ENCODE measurements around the gene ZIM2. TPM values are rescaled to one million over a fixed set of nuclear protein-coding genes. Genes with fewer than 3 reads are reported as not detected.
A peak's percentile ranks its signal among the peaks of the same experiment; 100 is the strongest.

ZIM2 gene
- total and polyA plus RNA-seq, 2 of the 4 experiments (the other 2 are of a cell fraction): not detected

- H2BK120ac ChIP-seq (ENCODE audit: low read depth, low read length): no peak overlapping the region
- POLR2A ChIA-PET (ENCODE audit: unreplicated experiment): no interaction called here
- 0% methylated on average over 3 of the region's 6 CpGs; no CpG with 5 or more reads in 1 of the 2 experiments for WGBS, 2 experiments (ENCODE audit: extremely low coverage in 2 of 2, insufficient read length in 1 of 2)
Observed at GRCh38 chr19:56751078-56751489, 89.4 kb downstream of the ZIM2 start.

More at GRCh38 chr19:56751078-56751489, 89.4 kb downstream of the ZIM2 start:
- H3K4me2 ChIP-seq (ENCODE audit: low read depth, low read length): no peak overlapping the region
- no peaks in the 10 kb centered on the region for H3K9me1 ChIP-seq (ENCODE audit: insufficient read depth, low read length)
- no peak overlapping the region for H3K9ac ChIP-seq (ENCODE audit: low read depth, low read length)
- H4K5ac ChIP-seq (ENCODE audit: low read depth, low read length): no peak overlapping the region
- dilution Hi-C loops (cut with HindIII; ENCODE audit: low sequenced_read_pairs, unreplicated experiment) (no loop called here), in situ Hi-C loops (cut with MboI; ENCODE audit: low sequenced_read_pairs) (no loop called here), intact Hi-C loops (cut with micrococcal nuclease) (no loop called here)
- no peaks in the 10 kb centered on the region for H3K79me1 ChIP-seq (ENCODE audit: low read depth in 1 of 2, low read length in 2 of 2)
- no peaks in the 10 kb centered on the region for H4K20me1 ChIP-seq (ENCODE audit: insufficient read depth, low read length)
- no peaks in the 10 kb centered on the region for H3K4me1 ChIP-seq (ENCODE audit: control insufficient read depth, insufficient read depth, low read length)
- CTCF ChIA-PET: no interaction called here
- no peak overlapping the region for H2BK15ac ChIP-seq (ENCODE audit: low read depth, low read length)
- no peak for ATAC-seq (ENCODE audit: low read depth)
- H3K4me3 ChIP-seq (ENCODE audit: insufficient read depth, low read depth, low read length): no peak overlapping the region
- H3K4ac ChIP-seq (ENCODE audit: low read depth, low read length): no peak overlapping the region
- no peak overlapping the region for H3K18ac ChIP-seq (ENCODE audit: low read depth, low read length)
- DNase-seq: no peak
- no peak overlapping the region for H2AK5ac ChIP-seq (ENCODE audit: low read depth, low read length)
- TF ChIP-seq CTCF (conservative IDR thresholded peaks at IDR 0.05; ENCODE audit: low read depth, low read length): no peak
- no peak for TF ChIP-seq RFX5 (IDR thresholded peaks at IDR 0.05; ENCODE audit: low read depth, low read length)
- no peak for TF ChIP-seq BHLHE40 (IDR thresholded peaks at IDR 0.05; ENCODE audit: low read depth, low read length)
- no peak for TF ChIP-seq CEBPB (IDR thresholded peaks at IDR 0.05; ENCODE audit: low read depth, low read length)
- TF ChIP-seq RCOR1 (IDR thresholded peaks at IDR 0.05; ENCODE audit: insufficient replicate concordance, low read length): no peak
- H3K27ac ChIP-seq (ENCODE audit: insufficient read depth, low read length): no peak overlapping the region
- H3K27me3 ChIP-seq (ENCODE audit: control insufficient read depth, insufficient read depth, low read length): no peaks in the 10 kb centered on the region
- H4K91ac ChIP-seq (ENCODE audit: insufficient read depth, low read depth, low read length): no peak overlapping the region
- no TSS peak for BruUV-seq (replicated peaks)
- no peak overlapping the region for H2BK20ac ChIP-seq (ENCODE audit: low read depth, low read length)
- H2AK9ac ChIP-seq (replicated peaks; ENCODE audit: low read depth, low read length, poor library complexity): no peak overlapping the region
- H3K36me3 ChIP-seq (ENCODE audit: control insufficient read depth, insufficient read depth, low read length): no peaks in the 10 kb centered on the region
- no peak overlapping the region for H3K23ac ChIP-seq (ENCODE audit: low read depth, low read length)
- no peak overlapping the region for H3K14ac ChIP-seq (replicated peaks; ENCODE audit: low read depth, low read length)
- H2BK5ac ChIP-seq (ENCODE audit: low read depth, low read length, poor library complexity, severe bottlenecking): no peak overlapping the region
- H2AFZ ChIP-seq (replicated peaks; ENCODE audit: low read length, poor library complexity): peak overlapping the region; percentile 41
- H4K8ac ChIP-seq (ENCODE audit: low read depth in 2 of 2, low read length in 2 of 2): no peak overlapping the region
- peaks cover 33% of the 10 kb centered on the region for H3K9me3 ChIP-seq (ENCODE audit: control insufficient read depth, insufficient read depth, low read length)
- no peak overlapping the region for H3K56ac ChIP-seq (ENCODE audit: extremely low read depth, insufficient read depth, low read length)

All from IMR-90 (cell line).